Femur (tissue), 1 donor: ENCODE data around the gene AMPH.
A peak's percentile ranks its signal among the peaks of the same experiment; 100 is the strongest.

ENCODE experiments used
- DNase-seq: peaks from one replicate; pipeline ENCODE4 v3.0.0-alpha.2; 2017

AMPH gene

GRCh38 chr7:38630720-38631673 lies at the start of gene AMPH:
Gene AMPH, minus strand, starts transcription at chr7:38631373. Its CDS starts 22 bp downstream, at chr7:38631351.
- peak; percentile 87 for DNase-seq

- no peak for DNase-seq
Measured at GRCh38 chr7:38679419-38679818, 48.2 kb upstream of the AMPH start.

- DNase-seq: no peak
Measured at GRCh38 chr7:38678698-38679054, 47.5 kb upstream of the AMPH start.

- no peak for DNase-seq
Measured at GRCh38 chr7:38677981-38678697, 47.0 kb upstream of the AMPH start.

GRCh38 chr7:38675494-38676106 lies 44.4 kb upstream of the AMPH start:
- peak; percentile 36 for DNase-seq

- no peak for DNase-seq
Measured at GRCh38 chr7:38674513-38674912, 43.3 kb upstream of the AMPH start.

GRCh38 chr7:38673795-38674194 lies 42.6 kb upstream of the AMPH start:
- DNase-seq: no peak

- DNase-seq: no peak
Measured at GRCh38 chr7:38671911-38672905, 41.0 kb upstream of the AMPH start.

- no peak for DNase-seq
Measured at GRCh38 chr7:38669965-38670520, 38.9 kb upstream of the AMPH start.

GRCh38 chr7:38664972-38665371 lies 33.8 kb upstream of the AMPH start:
- DNase-seq: no peak

GRCh38 chr7:38660427-38661099 lies 29.4 kb upstream of the AMPH start:
- no peak for DNase-seq

- DNase-seq: no peak
Measured at GRCh38 chr7:38659931-38660330, 28.8 kb upstream of the AMPH start.

- DNase-seq: no peak
Measured at GRCh38 chr7:38658921-38659320, 27.7 kb upstream of the AMPH start.

- no peak for DNase-seq
Measured at GRCh38 chr7:38656968-38657367, 25.8 kb upstream of the AMPH start.

- no peak for DNase-seq
Measured at GRCh38 chr7:38655833-38656774, 24.9 kb upstream of the AMPH start.

- DNase-seq: no peak
Measured at GRCh38 chr7:38637957-38638356, 6.8 kb upstream of the AMPH start.

GRCh38 chr7:38632411-38632810 lies 1.2 kb upstream of the AMPH start:
- no peak for DNase-seq

- DNase-seq: peak; percentile 62
Measured at GRCh38 chr7:38629651-38630510, 1.3 kb downstream of the AMPH start.
